ENCODE data around the gene BHLHE41.

- no peak for TF ChIP-seq ZBTB33 (IDR thresholded peaks at IDR 0.05)
- no peak for TF ChIP-seq CTCF (IDR thresholded peaks at IDR 0.05; ENCODE audit: low read depth, low read length, missing input control)
Measured at GRCh38 chr12:26128168-26128567, 3.3 kb upstream of the BHLHE41 start.

Measured in liver (tissue), 2 donors.